Activated T-cell treated with anti-CD3 and anti-CD28 coated beads, Interleukin-2, amount 50 U/mL, for 4 hours (primary cell): ENCODE measurements around the gene FOXN3. TPM values are rescaled to one million over a fixed set of nuclear protein-coding genes. Genes with fewer than 3 reads are reported as not detected.

Experiments used
- ATAC-seq, 2 donors: fragments of 200-7000 bp; cut with Tn5 transposase; one replicate each; pipeline ENCODE4 v1.10.0; 2021
- DNase-seq: peaks from one replicate; pipeline ENCODE4 v3.0.0-alpha.2; 2020
- H3K27me3 Mint-ChIP-seq: one replicate; pipeline ENCODE4 v1.8.0; 2021; ENCODE audit warnings: low read depth, mixed read lengths
- H3K36me3 Mint-ChIP-seq: one replicate; pipeline ENCODE4 v1.8.0; 2022; ENCODE audit warnings: mixed read lengths; ENCODE audit not compliant: insufficient read depth
- H3K4me1 Mint-ChIP-seq: one replicate; pipeline ENCODE4 v1.8.0; 2021; ENCODE audit warnings: low read depth, mixed read lengths
- H3K4me3 Mint-ChIP-seq: one replicate; pipeline ENCODE4 v1.8.0; 2021; ENCODE audit warnings: mild to moderate bottlenecking, moderate library complexity, mixed read lengths
- H3K9me3 Mint-ChIP-seq: one replicate; pipeline ENCODE4 v1.8.0; 2021; ENCODE audit warnings: mixed read lengths
- total RNA-seq, 3 donors: library from RNA; stranded (reverse); gene quantifications; one replicate each; pipeline ENCODE4 v1.2.1, GENCODE V29; 2021

FOXN3 gene
- total RNA-seq, 3 donors from 2014 or later, result 67.0 to 83.1 (median 69.5) TPM

GRCh38 chr14:89444044-89444443 is 27.0 kb upstream of the FOXN3 start:
- Mint-ChIP-seq H3K9me3 (no peaks in the 10 kb centered on the region), H3K4me1 (peaks cover 68% of the 10 kb centered on the region), H3K4me3 (peak overlapping the region; percentile 21), H3K27me3 (no peaks in the 10 kb centered on the region), H3K36me3 (peaks cover under 1% of the 10 kb centered on the region)
- ATAC-seq (peak; percentile 49 to 60), DNase-seq (peak; percentile 32)

- no peak for ATAC-seq
- peaks cover 64% of the 10 kb centered on the region for H3K4me1 Mint-ChIP-seq
- H3K36me3 Mint-ChIP-seq, result no peaks in the 10 kb centered on the region
- no peak for DNase-seq
- no peaks in the 10 kb centered on the region for H3K9me3 Mint-ChIP-seq
- no peaks in the 10 kb centered on the region for H3K27me3 Mint-ChIP-seq
- peak overlapping the region; percentile 45 for H3K4me3 Mint-ChIP-seq
Measured at GRCh38 chr14:89443042-89443629, 26.1 kb upstream of the FOXN3 start.

- H3K27me3 Mint-ChIP-seq, result no peaks in the 10 kb centered on the region
- H3K9me3 Mint-ChIP-seq, result no peaks in the 10 kb centered on the region
- DNase-seq (no peak), ATAC-seq (no peak)
- H3K4me3 Mint-ChIP-seq, result no peak overlapping the region
- peaks cover 61% of the 10 kb centered on the region for H3K4me1 Mint-ChIP-seq
- peaks cover 2% of the 10 kb centered on the region for H3K36me3 Mint-ChIP-seq
Measured at GRCh38 chr14:89442280-89442679, 25.2 kb upstream of the FOXN3 start.

GRCh38 chr14:89440986-89441909 is 24.2 kb upstream of the FOXN3 start:
- no peak overlapping the region for H3K4me3 Mint-ChIP-seq
- H3K36me3 Mint-ChIP-seq, result peaks cover 6% of the 10 kb centered on the region
- no peaks in the 10 kb centered on the region for H3K9me3 Mint-ChIP-seq
- no peak for ATAC-seq
- no peak for DNase-seq
- H3K27me3 Mint-ChIP-seq, result no peaks in the 10 kb centered on the region
- peaks cover 59% of the 10 kb centered on the region for H3K4me1 Mint-ChIP-seq

- Mint-ChIP-seq H3K36me3 (peaks cover 6% of the 10 kb centered on the region), H3K9me3 (no peaks in the 10 kb centered on the region), H3K27me3 (no peaks in the 10 kb centered on the region), H3K4me1 (peaks cover 51% of the 10 kb centered on the region), H3K4me3 (no peak overlapping the region)
- ATAC-seq, result no peak
- no peak for DNase-seq
Measured at GRCh38 chr14:89435892-89436656, 19.0 kb upstream of the FOXN3 start.

GRCh38 chr14:89435492-89435891 is 18.5 kb upstream of the FOXN3 start:
- no peaks in the 10 kb centered on the region for H3K9me3 Mint-ChIP-seq
- peaks cover 6% of the 10 kb centered on the region for H3K36me3 Mint-ChIP-seq
- H3K4me1 Mint-ChIP-seq, result peaks cover 55% of the 10 kb centered on the region
- no peak for DNase-seq
- H3K27me3 Mint-ChIP-seq, result no peaks in the 10 kb centered on the region
- H3K4me3 Mint-ChIP-seq, result no peak overlapping the region
- ATAC-seq, result no peak

GRCh38 chr14:89432226-89432625 is 15.2 kb upstream of the FOXN3 start:
- ATAC-seq (no peak), DNase-seq (no peak)
- peaks cover 69% of the 10 kb centered on the region for H3K4me1 Mint-ChIP-seq
- no peaks in the 10 kb centered on the region for H3K9me3 Mint-ChIP-seq
- H3K4me3 Mint-ChIP-seq, result no peak overlapping the region
- H3K36me3 Mint-ChIP-seq, result peaks cover 3% of the 10 kb centered on the region
- H3K27me3 Mint-ChIP-seq, result no peaks in the 10 kb centered on the region

GRCh38 chr14:89430391-89431236 is 13.6 kb upstream of the FOXN3 start:
- Mint-ChIP-seq H3K36me3 (no peaks in the 10 kb centered on the region), H3K9me3 (no peaks in the 10 kb centered on the region), H3K4me1 (peaks cover 66% of the 10 kb centered on the region), H3K27me3 (no peaks in the 10 kb centered on the region), H3K4me3 (peak overlapping the region; percentile 69)
- ATAC-seq (peak; percentile 86), DNase-seq (no peak)

- Mint-ChIP-seq H3K4me3 (peak overlapping the region; percentile 69), H3K9me3 (no peaks in the 10 kb centered on the region), H3K36me3 (no peaks in the 10 kb centered on the region), H3K27me3 (no peaks in the 10 kb centered on the region), H3K4me1 (peaks cover 63% of the 10 kb centered on the region)
- DNase-seq (peak; percentile 15), ATAC-seq (peak; percentile 65 to 68)
Measured at GRCh38 chr14:89429199-89430181, 12.5 kb upstream of the FOXN3 start.

- Mint-ChIP-seq H3K4me3 (peak overlapping the region; percentile 69), H3K9me3 (no peaks in the 10 kb centered on the region), H3K27me3 (no peaks in the 10 kb centered on the region), H3K4me1 (peaks cover 70% of the 10 kb centered on the region), H3K36me3 (no peaks in the 10 kb centered on the region)
- ATAC-seq, result no peak
- no peak for DNase-seq
Measured at GRCh38 chr14:89428546-89429198, 11.6 kb upstream of the FOXN3 start.

- Mint-ChIP-seq H3K27me3 (no peaks in the 10 kb centered on the region), H3K4me3 (no peak overlapping the region)
- ATAC-seq, result no peak
Measured at GRCh38 chr14:89428173-89428523, 11.1 kb upstream of the FOXN3 start.

GRCh38 chr14:89427426-89428172 is 10.6 kb upstream of the FOXN3 start:
- no peaks in the 10 kb centered on the region for H3K36me3 Mint-ChIP-seq
- peaks cover 76% of the 10 kb centered on the region for H3K4me1 Mint-ChIP-seq
- H3K27me3 Mint-ChIP-seq, result no peaks in the 10 kb centered on the region
- no peak overlapping the region for H3K4me3 Mint-ChIP-seq
- DNase-seq (no peak), ATAC-seq (no peak)
- no peaks in the 10 kb centered on the region for H3K9me3 Mint-ChIP-seq

More at GRCh38 chr14:89428173-89428523, 11.1 kb upstream of the FOXN3 start:
- no peaks in the 10 kb centered on the region for H3K9me3 Mint-ChIP-seq
- H3K36me3 Mint-ChIP-seq, result no peaks in the 10 kb centered on the region
- H3K4me1 Mint-ChIP-seq, result peaks cover 75% of the 10 kb centered on the region
- DNase-seq, result no peak
